Right renal cortex interstitium (tissue), 3 donors: ENCODE results near the gene ADAMTS17. TPM values are rescaled to one million over a fixed set of nuclear protein-coding genes. Genes with fewer than 3 reads are reported as not detected.

Experiments
- DNase-seq, 3 donors: peaks; one replicate each; pipeline ENCODE4 v3.0.0-alpha.2; 2013; ENCODE audit warnings: low read depth in 3 of 3, low spot score in 2 of 3
- polyA plus RNA-seq, 3 donors: library from polyadenylated mRNA; unstranded; fragments of 120-200 nt; gene quantifications; one replicate each; pipeline ENCODE4 v1.2.1, GENCODE V29; 2013; ENCODE audit not compliant: insufficient read length in 3 of 3

ADAMTS17 gene, protein sequence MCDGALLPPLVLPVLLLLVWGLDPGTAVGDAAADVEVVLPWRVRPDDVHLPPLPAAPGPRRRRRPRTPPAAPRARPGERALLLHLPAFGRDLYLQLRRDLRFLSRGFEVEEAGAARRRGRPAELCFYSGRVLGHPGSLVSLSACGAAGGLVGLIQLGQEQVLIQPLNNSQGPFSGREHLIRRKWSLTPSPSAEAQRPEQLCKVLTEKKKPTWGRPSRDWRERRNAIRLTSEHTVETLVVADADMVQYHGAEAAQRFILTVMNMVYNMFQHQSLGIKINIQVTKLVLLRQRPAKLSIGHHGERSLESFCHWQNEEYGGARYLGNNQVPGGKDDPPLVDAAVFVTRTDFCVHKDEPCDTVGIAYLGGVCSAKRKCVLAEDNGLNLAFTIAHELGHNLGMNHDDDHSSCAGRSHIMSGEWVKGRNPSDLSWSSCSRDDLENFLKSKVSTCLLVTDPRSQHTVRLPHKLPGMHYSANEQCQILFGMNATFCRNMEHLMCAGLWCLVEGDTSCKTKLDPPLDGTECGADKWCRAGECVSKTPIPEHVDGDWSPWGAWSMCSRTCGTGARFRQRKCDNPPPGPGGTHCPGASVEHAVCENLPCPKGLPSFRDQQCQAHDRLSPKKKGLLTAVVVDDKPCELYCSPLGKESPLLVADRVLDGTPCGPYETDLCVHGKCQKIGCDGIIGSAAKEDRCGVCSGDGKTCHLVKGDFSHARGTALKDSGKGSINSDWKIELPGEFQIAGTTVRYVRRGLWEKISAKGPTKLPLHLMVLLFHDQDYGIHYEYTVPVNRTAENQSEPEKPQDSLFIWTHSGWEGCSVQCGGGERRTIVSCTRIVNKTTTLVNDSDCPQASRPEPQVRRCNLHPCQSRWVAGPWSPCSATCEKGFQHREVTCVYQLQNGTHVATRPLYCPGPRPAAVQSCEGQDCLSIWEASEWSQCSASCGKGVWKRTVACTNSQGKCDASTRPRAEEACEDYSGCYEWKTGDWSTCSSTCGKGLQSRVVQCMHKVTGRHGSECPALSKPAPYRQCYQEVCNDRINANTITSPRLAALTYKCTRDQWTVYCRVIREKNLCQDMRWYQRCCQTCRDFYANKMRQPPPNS
- 1 to 10 TPM; 1.4 to 2.1 (median 2.1) TPM for polyA plus RNA-seq

DNA sequence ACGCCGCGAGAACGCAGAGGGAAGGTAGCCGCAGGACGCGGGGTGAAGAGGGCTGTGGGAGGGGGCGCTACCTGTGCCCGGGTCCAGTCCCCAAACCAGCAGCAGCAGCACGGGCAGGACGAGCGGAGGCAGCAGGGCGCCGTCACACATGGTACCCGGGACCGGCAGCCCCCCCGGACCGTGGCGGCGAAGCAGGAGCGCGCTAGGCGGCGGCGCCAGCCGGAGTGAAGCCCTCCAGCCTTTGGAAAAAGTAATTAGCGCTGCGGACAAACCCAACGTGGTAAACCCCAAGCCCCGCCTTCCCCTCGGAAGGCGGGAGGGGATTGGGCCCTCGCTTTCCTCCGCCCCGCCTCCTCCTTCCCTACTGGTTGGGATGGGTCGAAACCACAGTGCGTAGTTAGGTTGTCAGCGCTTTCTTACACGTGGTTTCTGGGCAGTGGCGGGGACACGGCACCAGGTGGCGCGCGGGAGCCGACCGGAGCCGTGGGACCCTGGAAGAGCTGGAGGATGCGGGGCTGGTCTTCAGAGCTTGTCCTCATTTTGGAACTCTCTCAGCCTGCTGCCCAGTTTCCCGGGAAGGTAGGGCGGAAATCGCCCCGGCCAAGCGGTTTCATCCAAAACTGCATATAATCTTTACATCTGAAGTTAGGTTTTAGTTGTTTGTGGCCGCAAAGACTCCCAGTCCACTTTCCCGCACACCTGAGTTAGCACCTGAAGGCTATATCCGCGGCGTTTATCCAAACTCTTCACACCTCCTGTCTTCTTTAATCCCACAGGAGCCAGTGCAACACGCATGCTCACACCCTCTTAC is at the start of gene ADAMTS17:
Gene ADAMTS17, minus strand, starts transcription at position 226 of the 811 bp plus-strand sequence. Its CDS starts 76 bp downstream, at position 150.
- peak; percentile 87 to 94 (median 93) for DNase-seq

DNA sequence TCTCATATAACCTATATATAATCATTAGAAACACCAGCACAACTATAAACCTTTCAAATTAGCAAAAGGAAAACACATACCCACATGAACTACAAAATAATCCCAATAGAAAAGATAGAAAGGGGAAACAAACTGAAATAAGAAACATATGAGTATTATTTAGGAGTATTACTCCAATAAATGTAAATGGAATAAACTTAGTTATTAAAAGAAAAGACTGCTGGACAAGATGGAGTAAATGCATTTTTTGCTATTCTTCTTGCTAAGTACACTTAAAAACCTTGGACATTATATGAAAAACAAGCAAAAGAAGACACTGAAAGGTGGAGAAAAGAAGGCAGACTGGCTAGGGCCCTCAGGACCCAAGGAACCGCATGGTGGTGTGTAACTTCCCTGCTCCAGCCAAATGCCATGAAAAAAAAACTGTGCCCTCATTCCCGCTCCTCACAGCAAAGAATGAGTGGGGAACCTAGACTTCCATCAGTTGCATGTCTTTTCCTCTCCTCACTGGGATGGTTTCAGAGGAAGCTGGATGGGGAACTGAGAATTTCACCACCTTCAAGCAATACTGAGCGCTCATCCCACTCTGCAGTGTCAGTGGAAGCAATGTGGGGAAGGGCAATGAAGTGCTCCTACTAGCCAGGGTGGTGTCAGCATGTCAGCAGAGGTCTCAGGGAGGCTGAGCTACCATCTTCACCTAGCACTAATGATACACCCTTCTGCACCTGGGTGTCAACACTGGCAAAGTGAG is 43.7 kb upstream of the ADAMTS17 start:
- no peak for DNase-seq

GRCh38 chr15:100384108-100384410 is 42.3 kb upstream of the ADAMTS17 start:
- no peak for DNase-seq

DNA sequence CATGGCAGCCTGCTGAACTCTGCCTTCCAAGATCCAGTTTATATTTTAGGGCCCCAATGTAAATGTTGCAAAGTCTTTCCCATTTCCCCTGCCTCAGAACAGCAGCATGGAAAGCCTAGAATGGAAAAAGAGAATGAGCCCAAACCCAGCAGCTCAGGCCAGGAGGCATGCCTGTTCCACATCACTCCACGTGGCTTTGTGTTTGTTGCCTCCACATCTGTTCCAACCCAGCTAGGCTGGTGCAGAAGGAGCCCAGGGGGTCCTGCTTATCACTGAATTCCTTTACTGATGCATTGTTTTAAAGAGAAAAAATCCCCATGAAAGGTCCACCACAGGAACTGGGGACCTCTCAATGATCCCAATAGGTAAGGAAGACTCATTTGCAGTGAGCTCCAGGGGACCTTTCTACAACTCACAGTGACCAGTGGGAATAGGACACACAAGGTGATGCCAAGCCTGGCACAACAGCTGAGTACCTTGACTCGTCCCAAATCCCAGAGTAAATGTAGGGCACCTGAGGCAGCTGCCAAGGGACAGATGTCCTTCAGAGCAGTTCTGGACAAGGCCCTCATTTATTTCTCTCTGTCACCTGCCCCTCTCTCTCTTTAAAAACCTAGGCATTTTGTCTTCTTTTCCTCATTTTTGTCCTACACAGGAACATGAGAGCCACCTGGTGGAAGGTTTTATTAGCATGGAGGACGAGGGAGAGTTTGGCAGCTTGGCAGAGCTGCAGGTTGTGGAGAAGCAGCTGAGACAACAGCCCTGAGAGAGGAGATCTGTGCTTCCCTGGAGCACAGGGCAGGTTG is 41.7 kb upstream of the ADAMTS17 start:
- no peak for DNase-seq

DNA sequence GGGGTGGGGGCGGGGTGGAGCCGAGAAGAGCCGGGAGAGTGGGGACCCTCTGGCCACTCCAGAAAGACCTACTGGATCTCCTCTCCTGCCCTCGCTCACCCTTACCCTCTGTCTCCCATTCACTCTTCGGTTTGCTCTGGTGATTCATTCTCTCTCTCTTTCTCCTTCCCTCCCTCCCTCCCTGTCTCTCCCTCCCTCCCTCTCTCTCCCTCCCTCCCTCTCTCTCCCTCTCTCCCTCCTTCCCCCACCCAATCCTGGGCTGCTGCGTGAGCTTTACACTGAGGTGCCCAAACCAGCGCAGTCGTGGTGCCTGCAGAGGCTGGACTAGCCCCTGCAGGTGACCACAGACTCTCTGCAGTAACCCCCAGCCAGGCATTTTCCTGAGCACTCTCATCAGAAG is 32.2 kb upstream of the ADAMTS17 start:
- DNase-seq: no peak

DNA sequence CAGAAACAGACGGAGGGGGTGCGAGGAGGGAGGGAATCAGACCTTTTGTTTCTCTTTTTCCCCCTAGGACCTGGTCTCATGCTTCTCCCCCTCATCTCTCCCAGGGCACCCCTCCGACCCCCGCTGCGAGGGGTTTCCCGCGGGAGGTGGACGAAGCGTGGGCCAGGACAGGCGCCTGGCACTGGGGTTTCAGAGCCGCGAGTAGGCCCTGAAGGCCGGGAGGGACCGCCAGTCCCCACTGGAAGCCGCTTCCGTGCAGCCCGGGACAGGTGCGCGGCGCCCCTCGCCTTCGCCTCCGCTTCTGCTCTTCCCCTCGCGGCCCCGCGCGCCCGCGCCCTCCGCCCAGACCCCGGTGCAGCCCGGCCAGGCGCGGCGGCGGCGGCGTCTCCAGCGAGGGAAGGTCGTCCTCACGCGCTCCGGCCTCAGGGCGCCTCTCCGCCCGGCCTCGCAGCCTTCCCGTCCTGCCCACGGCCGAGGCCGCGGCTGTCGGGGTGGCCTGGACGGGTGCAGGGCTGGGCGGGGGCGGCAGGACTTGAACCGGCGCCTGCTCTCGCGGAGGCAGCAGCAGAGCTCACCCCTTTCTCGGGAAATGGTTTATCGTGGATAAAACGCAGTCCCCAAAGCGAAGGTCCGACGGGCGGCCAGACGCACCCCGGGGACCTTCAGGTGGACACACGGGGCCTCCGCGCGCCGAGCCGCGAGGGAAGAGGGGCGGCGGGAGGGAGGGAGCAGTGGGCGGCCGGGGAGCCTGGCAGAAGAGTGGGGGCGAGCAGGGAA is 31.5 kb upstream of the ADAMTS17 start:
- no peak for DNase-seq

DNA sequence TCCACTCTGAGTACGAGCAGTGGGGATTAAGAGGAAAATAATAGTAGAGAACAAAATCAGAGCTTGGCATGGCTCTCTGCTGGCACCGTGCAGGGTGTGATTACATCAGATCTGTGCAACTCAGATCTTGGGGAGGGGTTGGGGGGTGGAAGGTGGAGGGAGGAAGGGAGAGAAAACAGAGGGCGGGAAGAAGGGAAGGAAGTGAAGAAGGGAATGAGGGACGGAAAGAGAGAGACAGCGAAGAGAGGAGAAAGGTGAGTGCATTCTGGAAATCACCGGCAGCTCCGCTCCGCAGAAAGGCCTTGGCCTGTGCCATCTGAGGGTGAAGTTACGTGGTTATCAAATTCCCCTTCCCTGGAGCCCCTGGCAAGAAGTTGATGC is 31.0 kb upstream of the ADAMTS17 start:
- DNase-seq: no peak

- no peak for DNase-seq
Measured at GRCh38 chr15:100355342-100355741, 13.6 kb upstream of the ADAMTS17 start.

- DNase-seq: no peak
Measured at GRCh38 chr15:100353449-100353848, 11.7 kb upstream of the ADAMTS17 start.

DNA sequence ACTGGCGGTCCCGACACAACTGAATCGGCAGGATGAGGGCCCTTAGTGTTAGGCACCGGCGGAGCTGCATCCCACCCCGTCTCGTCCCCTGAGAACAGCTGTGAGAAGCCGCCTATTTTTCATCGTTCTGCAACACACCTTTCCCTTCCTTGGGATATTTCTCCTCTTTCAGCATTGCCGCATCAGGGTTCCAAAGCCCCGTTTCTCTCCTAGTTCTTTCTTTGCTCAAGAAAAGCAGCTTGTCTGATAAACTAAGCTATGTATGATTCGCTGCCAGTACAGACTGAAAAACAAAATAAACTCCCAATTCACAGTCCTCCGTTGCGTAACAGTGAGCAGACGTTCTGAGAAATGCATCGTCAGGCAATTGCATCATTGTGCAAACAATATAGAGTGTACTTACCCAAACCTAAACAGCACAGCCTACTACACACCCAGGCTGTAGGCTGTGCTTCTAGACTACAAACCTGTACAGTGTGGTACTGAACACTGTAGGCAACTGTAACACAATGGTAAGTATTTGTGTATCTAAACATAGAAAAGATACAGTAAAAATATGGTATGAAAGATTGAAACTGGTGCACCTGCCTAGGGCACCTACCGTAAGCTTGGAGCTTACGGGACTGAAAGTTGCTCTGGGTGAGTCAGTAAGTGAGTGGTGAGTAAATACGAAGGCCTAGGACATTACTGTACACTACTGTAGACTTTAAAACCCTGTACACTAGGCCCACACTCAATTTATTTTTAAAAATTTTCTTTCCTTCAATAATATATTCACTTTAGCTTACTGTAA is 8.9 kb upstream of the ADAMTS17 start:
- DNase-seq: no peak

DNA sequence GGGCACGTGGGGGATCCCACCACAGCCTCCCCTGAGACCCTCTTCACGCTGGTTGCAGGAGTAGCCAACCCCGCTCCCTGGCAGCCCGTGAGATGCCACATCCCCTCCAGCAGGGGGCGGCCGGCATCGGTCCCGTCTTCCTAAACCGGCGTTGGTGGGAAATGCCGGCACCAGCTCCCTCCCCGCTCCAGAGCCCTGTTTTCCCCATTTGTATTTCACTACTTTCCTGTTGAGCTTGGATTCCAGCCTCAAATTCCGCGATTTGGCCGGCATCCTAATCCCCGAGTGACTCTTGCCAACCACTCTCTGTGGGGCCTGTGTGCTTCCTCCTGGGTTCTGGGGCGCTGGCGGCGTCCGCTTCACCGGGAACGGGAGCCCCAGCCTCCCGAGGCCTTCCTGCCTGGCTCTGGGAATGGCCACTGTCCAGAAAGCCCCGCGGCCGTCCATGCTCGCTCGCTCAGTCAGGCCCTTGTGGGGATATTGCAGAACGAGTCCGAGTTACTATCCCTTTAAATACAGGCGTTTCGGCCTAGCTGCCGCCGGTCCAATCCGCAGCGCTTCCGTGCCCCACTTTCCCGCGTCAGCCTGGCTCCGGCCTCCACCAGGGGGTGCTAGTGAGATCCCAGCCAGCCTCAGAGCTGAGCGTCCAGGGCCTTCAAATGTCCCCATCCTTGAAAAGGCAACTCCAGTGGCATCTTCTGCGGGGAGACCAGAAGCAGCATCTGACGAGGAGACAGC is 8.1 kb upstream of the ADAMTS17 start:
- peak; percentile 74 to 87 (median 83) for DNase-seq

- DNase-seq: no peak
Measured at GRCh38 chr15:100349321-100349695, 7.5 kb upstream of the ADAMTS17 start.

DNA sequence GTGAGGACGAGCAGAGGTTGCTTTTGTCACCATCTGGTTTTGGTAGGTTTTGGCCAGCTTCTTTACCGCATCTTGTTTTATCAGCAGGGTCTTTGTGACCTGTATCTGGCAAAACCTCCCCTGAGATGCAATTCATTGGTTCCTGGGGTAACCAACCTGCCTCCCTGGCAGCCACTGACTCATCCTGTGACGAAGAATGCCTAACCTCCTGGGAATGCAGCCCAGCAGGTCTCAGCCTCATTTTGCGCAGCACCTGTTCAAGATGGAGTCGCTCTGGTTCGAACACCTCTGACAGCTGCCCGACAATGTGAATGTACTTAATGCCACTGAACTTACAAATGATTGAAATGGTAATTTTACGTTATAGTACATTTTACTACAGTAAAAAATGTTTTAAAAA is 6.8 kb upstream of the ADAMTS17 start:
- no peak for DNase-seq

- DNase-seq: no peak
Measured at GRCh38 chr15:100346866-100347512, 5.2 kb upstream of the ADAMTS17 start.

DNA sequence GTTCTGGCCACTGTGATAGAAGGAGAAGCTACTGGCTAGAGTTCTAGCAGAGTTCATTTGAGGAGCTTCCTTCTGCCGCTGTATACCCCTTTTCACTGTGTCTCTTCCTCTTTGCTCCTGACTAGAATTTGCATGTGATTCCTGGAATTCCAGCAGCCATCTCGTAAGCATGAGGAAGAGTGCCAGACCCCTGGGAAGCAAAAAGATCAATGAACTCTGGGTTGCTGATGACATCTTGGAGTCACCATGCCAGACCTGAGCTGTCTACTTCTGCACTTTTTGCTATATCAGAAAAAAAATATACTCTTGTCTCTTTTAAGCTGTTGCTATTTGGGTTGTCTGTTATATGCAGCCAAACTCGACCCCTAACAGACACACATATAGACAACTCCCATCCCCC is 3.7 kb upstream of the ADAMTS17 start:
- DNase-seq: no peak

- DNase-seq: no peak
Measured at GRCh38 chr15:100343251-100343650, 1.5 kb upstream of the ADAMTS17 start.
